Subcutaneous abdominal adipose tissue (tissue), 5 donors: ENCODE measurements around the gene CDH20.

Experiments used
- H3K27ac ChIP-seq: one replicate; pipeline ENCODE4 v1.7.0; 2013; ENCODE audit warnings: low read depth, mild to moderate bottlenecking, inconsistent platforms, low read length, moderate library complexity
- H3K27me3 ChIP-seq, 5 donors: one replicate each; pipeline ENCODE4 v1.7.0; 2013; ENCODE audit warnings: low read length in 5 of 5, inconsistent platforms in 1 of 5; ENCODE audit not compliant: control insufficient read depth in 5 of 5, insufficient read depth in 4 of 5
- H3K36me3 ChIP-seq, 5 donors: one replicate each; pipeline ENCODE4 v1.7.0; 2013; ENCODE audit warnings: low read length in 5 of 5; ENCODE audit not compliant: control insufficient read depth in 5 of 5, insufficient read depth in 5 of 5
- H3K4me1 ChIP-seq, 5 donors: one replicate each; pipeline ENCODE4 v1.7.0; 2013; ENCODE audit warnings: low read length in 5 of 5, mild to moderate bottlenecking in 3 of 5, moderate library complexity in 1 of 5; ENCODE audit not compliant: control insufficient read depth in 5 of 5, insufficient read depth in 5 of 5
- H3K4me3 ChIP-seq, 5 donors: one replicate each; pipeline ENCODE4 v1.7.0; 2013; ENCODE audit warnings: low read length in 5 of 5, low read depth in 1 of 5
- H3K9ac ChIP-seq, 5 donors: one replicate each; pipeline ENCODE4 v1.7.0; 2013; ENCODE audit warnings: low read length in 5 of 5, mild to moderate bottlenecking in 4 of 5, moderate library complexity in 3 of 5
- H3K9me3 ChIP-seq, 5 donors: one replicate each; pipeline ENCODE4 v1.7.0; 2013; ENCODE audit warnings: low read length in 5 of 5; ENCODE audit not compliant: control insufficient read depth in 5 of 5
- donor health status: healthy.
- donor health status: healthy.
- donor health status: healthy.
- donor health status: healthy.
- donor health status: healthy.

Gene CDH20

DNA sequence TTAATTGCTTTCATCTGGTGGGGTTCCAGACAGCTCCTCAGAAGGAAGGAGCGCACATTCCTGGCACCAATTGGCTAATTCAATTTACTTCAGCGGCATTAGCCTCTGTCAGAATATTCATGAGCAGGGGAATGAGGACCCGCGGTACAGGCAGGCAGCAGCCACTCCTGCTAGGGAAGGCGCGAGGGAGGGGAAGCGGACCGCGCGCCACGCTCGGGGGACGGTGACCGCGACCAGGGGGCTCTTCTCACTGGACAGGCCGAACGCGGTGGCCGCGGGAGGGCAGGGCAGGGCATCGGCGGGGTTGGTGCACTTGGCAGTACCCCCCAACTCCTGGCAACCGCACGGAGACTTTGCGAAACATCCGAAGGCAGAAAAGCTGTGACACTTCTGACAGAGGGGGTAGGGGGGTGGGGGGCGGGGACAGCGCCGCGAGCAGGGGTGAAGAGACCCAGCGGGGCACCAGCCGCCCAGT is at the start of gene CDH20:
TSS of gene CDH20 (plus strand) at position 160 of the 475 bp plus-strand sequence.
- Histone ChIP-seq H3K36me3 (no peaks in the 10 kb centered on the region), H3K9ac (peak within 1 kb of the TSS in 2 of 5 donors; percentile 7 to 34), H3K9me3 (no peaks in the 10 kb centered on the region), H3K4me1 (peaks cover 0 to 42% (median 32%) of the 10 kb centered on the region in 5 donors), H3K27ac (no peak within 1 kb of the TSS), H3K4me3 (peak within 1 kb of the TSS; percentile 51 to 87 (median 69)), H3K27me3 (peaks cover 0 to 11% (median 3%) of the 10 kb centered on the region in 5 donors)

DNA sequence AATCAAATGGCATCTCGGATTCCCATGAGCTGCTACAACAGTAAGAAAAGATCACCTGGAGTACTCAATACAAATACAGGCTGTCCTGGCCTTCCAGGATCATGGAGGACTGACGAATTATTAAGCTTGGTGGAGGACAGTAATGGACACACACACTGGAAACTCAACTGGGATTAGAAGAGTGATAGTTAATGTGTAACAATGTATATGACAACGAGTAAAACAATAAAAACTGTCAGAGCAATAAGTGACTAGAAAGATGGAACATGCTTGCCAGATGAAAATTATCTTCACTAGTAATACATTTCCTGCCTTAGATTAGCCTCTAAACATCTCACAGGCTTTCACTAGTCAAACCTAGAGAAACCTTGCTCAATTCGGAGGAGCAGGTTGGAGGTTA is 49.2 kb upstream of the CDH20 start:
- H3K9me3 ChIP-seq = peaks cover 0 to 21% (median 14%) of the 10 kb centered on the region in 5 donors
- no peak overlapping the region for H3K27ac ChIP-seq
- H3K4me1 ChIP-seq = no peaks in the 10 kb centered on the region
- H3K27me3 ChIP-seq = no peaks in the 10 kb centered on the region
- H3K9ac ChIP-seq = no peak overlapping the region
- H3K36me3 ChIP-seq = no peaks in the 10 kb centered on the region
- H3K4me3 ChIP-seq = no peak overlapping the region

DNA sequence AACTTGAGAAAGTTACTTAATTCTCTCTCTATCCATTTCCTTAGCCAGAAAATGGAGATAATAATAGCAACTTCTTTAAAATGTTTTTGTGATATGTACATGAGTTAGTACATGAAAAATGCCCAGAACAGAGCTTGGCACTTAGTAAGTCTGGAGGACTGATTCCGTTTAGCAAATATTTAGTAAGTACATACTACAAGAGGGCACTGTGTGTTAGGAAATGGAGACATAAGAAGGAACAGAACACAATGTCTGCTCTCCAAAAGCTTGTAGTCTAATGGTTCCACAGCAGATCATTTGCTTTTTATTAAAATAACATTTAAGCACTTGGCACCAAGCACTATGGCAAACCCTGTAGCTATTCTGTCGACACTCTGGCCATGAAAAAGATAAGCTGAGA is 47.5 kb upstream of the CDH20 start:
- Histone ChIP-seq H3K27ac (no peak overlapping the region), H3K27me3 (no peaks in the 10 kb centered on the region), H3K9me3 (peaks cover 0 to 15% (median 8%) of the 10 kb centered on the region in 5 donors), H3K36me3 (no peaks in the 10 kb centered on the region), H3K9ac (no peak overlapping the region), H3K4me1 (no peaks in the 10 kb centered on the region), H3K4me3 (no peak overlapping the region)

DNA sequence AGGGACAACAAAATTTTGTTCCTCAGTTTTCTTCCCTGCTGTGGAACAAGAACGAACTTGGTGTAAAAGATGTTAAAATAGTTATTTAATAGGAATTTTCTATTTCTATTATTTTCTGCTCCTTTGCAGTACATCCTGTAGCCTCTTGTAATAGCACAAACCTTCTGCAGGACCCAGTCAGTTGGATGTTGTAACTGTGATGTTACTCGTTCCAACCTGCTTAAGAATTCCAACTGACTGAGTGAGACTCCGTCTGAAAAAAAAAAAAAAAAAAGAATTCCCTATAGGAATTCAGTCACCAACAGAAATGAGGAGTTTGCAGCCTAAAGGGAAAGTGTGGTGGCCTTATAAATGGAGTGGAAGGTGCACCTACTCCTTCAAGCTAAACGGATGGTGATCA is 46.4 kb upstream of the CDH20 start:
- Histone ChIP-seq H3K27me3 (no peaks in the 10 kb centered on the region), H3K9ac (no peak overlapping the region), H3K36me3 (no peaks in the 10 kb centered on the region), H3K4me3 (no peak overlapping the region), H3K27ac (no peak overlapping the region), H3K4me1 (no peaks in the 10 kb centered on the region), H3K9me3 (peaks cover 0 to 5% (median 0%) of the 10 kb centered on the region in 5 donors)

DNA sequence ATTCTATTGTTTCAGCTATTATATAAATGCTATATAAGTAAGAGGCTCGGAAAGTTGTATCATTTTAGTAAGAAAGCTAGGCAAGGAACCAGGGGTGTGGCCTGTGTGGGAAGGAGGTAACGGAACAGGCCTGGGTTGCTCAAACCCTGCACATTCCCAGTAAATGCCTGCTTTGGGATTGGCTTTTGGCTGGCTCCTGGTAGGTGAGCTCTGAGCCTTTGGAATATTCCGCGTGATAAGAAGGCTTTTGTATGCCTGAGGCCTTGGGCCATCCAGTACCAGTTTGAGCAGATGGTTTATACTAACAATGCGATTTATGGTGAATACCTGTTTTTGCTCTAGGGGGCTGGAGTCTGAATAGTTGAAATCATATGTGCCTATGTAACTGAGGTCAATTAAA is 42.6 kb upstream of the CDH20 start:
- no peaks in the 10 kb centered on the region for H3K9me3 ChIP-seq
- H3K4me3 ChIP-seq = no peak overlapping the region
- H3K27ac ChIP-seq = no peak overlapping the region
- no peaks in the 10 kb centered on the region for H3K27me3 ChIP-seq
- H3K36me3 ChIP-seq = no peaks in the 10 kb centered on the region
- no peaks in the 10 kb centered on the region for H3K4me1 ChIP-seq
- H3K9ac ChIP-seq = no peak overlapping the region

DNA sequence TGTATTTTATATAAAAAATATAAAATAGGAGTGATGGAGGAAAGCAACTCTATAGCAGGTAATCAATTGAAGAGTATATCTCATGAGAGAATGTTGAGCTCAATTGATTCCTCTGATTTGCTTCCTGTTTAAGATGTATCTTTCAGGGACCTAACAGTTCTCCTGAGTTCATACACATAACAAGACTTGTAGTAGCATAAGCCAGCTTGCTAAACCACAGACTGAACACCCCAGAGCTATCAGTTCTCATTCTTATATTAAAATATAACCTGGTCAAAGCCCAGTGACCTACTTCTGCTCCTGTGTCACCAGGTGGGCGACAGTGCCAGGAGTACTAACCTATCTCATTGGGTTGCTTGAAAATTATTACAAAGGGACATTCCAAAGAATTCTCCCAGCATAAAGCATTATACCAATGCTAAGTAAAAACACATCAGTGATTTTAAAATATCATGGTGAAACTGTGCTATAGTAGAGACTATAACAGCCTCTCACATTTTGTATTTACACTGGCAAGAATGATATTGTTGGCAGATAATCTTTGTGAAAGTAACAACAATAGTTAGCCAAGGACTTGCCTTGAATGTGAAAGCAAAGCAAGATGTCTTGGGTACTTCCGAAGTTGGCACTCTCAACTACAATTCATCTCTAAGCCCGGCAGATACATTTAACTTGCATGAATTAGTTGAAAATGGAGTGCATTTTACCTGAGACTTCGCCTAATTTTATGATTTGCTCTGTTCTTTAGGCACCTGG is 40.8 kb upstream of the CDH20 start:
- Histone ChIP-seq H3K36me3 (no peaks in the 10 kb centered on the region), H3K27ac (no peak overlapping the region), H3K9ac (no peak overlapping the region), H3K4me1 (no peaks in the 10 kb centered on the region), H3K4me3 (no peak overlapping the region), H3K27me3 (no peaks in the 10 kb centered on the region), H3K9me3 (no peaks in the 10 kb centered on the region)

DNA sequence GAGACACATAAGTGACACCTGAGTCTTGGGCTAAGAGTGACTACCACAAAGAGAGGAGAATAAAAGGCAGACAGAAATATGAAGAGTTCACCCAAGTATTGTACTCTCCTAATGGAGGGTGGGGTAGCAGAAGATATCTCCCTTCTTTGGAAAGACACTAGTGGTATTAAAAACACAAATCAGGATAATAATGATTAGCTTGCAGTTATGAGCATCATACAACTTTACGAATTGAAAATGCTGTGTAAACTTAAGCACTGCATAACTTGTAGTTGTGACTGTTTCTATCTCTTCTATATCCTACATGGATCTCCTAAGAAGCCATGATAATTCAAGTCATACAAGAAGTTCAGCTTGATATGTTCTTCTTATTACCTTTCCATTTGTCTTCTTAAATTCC is 38.1 kb upstream of the CDH20 start:
- H3K4me3 ChIP-seq = no peak overlapping the region
- no peaks in the 10 kb centered on the region for H3K4me1 ChIP-seq
- H3K36me3 ChIP-seq = no peaks in the 10 kb centered on the region
- no peaks in the 10 kb centered on the region for H3K9me3 ChIP-seq
- no peak overlapping the region for H3K9ac ChIP-seq
- no peaks in the 10 kb centered on the region for H3K27me3 ChIP-seq
- no peak overlapping the region for H3K27ac ChIP-seq

DNA sequence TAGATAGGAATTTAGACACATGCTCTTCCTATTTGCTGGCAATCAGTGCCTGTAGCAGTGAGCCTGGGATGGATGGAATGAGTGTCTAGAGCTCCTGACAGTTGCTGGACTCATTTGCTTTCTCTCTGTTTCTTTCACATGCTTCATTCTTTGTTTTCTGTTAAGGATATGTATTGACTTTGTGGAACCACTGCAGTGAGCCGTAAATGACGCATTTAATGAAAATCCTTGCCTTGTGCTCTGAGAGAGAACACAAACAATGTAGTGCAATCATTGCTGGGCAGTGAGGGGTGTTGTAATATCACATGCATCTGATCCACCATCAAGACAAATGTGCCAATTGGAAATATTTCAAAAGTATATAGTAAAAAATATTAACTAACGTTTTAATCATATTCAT is 25.2 kb upstream of the CDH20 start:
- H3K27me3 ChIP-seq = no peaks in the 10 kb centered on the region
- no peak overlapping the region for H3K9ac ChIP-seq
- no peaks in the 10 kb centered on the region for H3K9me3 ChIP-seq
- H3K36me3 ChIP-seq = no peaks in the 10 kb centered on the region
- no peaks in the 10 kb centered on the region for H3K4me1 ChIP-seq
- H3K4me3 ChIP-seq = no peak overlapping the region
- H3K27ac ChIP-seq = no peak overlapping the region

DNA sequence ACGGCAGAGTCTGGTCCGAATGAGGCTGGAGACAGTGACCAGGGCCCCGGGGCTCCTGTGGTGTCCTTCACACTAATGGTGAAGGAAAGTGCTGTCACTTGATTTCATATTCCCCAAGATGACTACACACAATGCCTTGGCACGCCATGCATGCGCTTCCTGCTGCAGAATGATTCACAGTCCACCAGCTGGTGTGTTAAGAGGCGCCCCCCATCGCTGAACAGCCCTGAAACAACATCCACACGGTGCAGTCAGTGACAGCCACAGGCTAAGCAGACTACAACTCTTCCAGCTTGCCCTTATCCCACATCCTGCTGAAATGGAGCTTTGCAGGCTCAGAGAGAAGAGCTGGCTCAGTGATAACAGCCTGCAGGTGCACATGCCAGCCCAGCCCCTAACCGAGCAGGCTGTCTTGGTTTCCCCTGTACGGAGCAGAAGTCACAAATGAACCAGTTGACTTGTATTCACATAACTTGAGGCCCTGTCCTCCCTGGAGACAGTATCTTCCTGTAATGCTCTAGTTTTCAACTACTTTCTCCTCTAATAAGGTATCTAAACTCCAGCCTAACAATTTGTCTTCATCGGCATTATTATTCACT is 24.3 kb upstream of the CDH20 start:
- Histone ChIP-seq H3K4me3 (no peak overlapping the region), H3K27ac (no peak overlapping the region), H3K4me1 (no peaks in the 10 kb centered on the region), H3K9me3 (no peaks in the 10 kb centered on the region), H3K36me3 (no peaks in the 10 kb centered on the region), H3K27me3 (no peaks in the 10 kb centered on the region), H3K9ac (no peak overlapping the region)

DNA sequence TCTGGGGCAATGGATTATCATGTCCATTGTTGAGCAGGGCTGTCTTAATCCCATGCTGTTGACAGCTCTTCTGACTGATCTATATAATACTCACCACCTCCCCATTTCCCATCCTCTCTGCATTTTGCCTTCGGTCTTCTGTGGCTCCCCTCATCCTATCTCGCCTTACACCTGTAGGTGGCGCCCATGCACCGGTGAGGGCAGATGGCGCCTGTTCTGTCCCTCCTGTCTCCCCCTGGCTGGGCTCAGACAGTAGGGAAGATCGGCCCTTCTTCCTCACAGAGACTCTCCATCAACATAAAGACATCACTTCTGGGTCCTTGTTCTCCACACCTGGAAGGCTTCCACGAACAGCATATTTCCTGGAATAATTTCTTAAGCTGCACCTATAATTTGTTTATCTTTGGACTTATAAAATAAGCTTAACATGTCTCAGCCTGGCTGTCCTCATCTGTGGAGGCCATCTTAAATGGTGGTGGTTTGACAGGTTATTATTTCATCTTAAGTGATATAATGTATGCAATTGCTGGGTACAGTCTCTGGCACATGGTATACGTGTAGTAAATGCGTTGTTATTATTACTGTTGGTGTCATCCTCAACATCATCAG is 10.9 kb upstream of the CDH20 start:
- Histone ChIP-seq H3K9me3 (no peaks in the 10 kb centered on the region), H3K4me1 (no peaks in the 10 kb centered on the region), H3K27ac (no peak overlapping the region), H3K9ac (no peak overlapping the region), H3K4me3 (no peak overlapping the region), H3K36me3 (no peaks in the 10 kb centered on the region), H3K27me3 (no peaks in the 10 kb centered on the region)
